ENCODE results near the gene PRSS36.

The PRSS36 gene

GRCh38 chr16:31094424-31095120, 55.3 kb downstream of the PRSS36 start, which contains the start of gene VKORC1:
VKORC1 (minus strand) TSS chr16:31094797; CDS start chr16:31094729, 68 bp downstream.
- peak; percentile 86 to 97 for DNase-seq

- DNase-seq = no peak
These were observed 55.8 kb downstream of the PRSS36 start for GRCh38 chr16:31094088-31094423.

- DNase-seq = peak in 1 of 2 donors; percentile 59
These were observed 56.6 kb downstream of the PRSS36 start for GRCh38 chr16:31093132-31093703.

GRCh38 chr16:31092330-31092729, 57.5 kb downstream of the PRSS36 start:
- no peak for DNase-seq

- DNase-seq = no peak
These were observed 59.3 kb downstream of the PRSS36 start for GRCh38 chr16:31090540-31090939.

- no peak for DNase-seq
These were observed 60.7 kb downstream of the PRSS36 start for GRCh38 chr16:31089199-31089598.
